Heart left ventricle (tissue), 13 donors: ENCODE data around the gene CPNE8.

ENCODE experiments used
- POLR2A ChIP-seq, 2 donors: fragments of 450-650 bp; IDR thresholded peaks; one replicate each; pipeline ENCODE4 v1.6.1; 2017; ENCODE audit warnings: antibody characterized with exemption in 2 of 2, mild to moderate bottlenecking in 2 of 2, moderate library complexity in 2 of 2
- TF ChIP-seq, protein P1 (sequence below), 12 donors: fragments of 200-600 bp; sonication (generic) in 4 of 12; IDR thresholded peaks; one replicate each; pipeline versions ENCODE4 v1.5.0 to v1.8.0; 2018 to 2022; ENCODE audit warnings: antibody characterized with exemption in 12 of 12, mild to moderate bottlenecking in 5 of 12
- donor health status: ischemic (EF 13 %, LVEDD 7.1; RV severe dilation, severe dysfunction).
- donor health status: DM: no; HTN: yes; CAD: no.
- donor health status: DM: no; HTN: no; CAD: no.
- donor health status: ischemic (EF 25% LVEDD 6.9; RV normal size, moderate dysfunction).
- donor health status: ischemic (EF 25% LVEDD 5.7; RV mildly dilated, moderate dysfunction).
- donor health status: ischemic (EF 35%, LVEDD 5.7; RV mildly dilated, moderate dysfunction).
- donor health status: nonischemic (EF 11% LVEDD 7.7; RV severe dilation, severe dysfunction).
- donor health status: DM: yes; HTN: yes; CAD: no.
- donor health status: PGD.
- donor health status: ischemic (EF 29% LVEDD 5.4; RV normal size, mild dysfunction).
- donor health status: nonischemic (EF 23%, LVEDD 6.1; RV moderate dilation, normal function).

DNA sequence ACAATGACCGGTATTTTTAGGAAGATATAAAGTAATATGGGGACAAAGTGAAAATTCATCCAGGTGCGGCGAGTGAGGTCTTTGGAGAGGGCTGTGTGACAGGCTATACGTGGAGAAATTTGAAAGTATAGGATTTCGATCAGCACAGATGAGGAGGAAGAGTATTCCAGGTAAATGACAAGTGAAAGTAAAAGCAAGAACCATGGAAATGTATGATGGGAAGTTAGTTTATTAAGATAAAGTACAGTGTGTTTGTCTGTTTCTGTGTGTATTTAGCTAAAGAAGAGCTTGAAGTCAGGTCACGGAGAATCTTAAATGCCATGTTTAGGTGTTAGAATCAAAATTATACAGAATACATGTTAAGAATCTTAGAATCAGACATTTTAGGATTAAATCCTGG lies 239.0 kb downstream of the CPNE8 start:
- TF ChIP-seq, protein P1, sequence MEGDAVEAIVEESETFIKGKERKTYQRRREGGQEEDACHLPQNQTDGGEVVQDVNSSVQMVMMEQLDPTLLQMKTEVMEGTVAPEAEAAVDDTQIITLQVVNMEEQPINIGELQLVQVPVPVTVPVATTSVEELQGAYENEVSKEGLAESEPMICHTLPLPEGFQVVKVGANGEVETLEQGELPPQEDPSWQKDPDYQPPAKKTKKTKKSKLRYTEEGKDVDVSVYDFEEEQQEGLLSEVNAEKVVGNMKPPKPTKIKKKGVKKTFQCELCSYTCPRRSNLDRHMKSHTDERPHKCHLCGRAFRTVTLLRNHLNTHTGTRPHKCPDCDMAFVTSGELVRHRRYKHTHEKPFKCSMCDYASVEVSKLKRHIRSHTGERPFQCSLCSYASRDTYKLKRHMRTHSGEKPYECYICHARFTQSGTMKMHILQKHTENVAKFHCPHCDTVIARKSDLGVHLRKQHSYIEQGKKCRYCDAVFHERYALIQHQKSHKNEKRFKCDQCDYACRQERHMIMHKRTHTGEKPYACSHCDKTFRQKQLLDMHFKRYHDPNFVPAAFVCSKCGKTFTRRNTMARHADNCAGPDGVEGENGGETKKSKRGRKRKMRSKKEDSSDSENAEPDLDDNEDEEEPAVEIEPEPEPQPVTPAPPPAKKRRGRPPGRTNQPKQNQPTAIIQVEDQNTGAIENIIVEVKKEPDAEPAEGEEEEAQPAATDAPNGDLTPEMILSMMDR (IDR thresholded peaks at IDR 0.05): no peak
- TF ChIP-seq POLR2A (IDR thresholded peaks at IDR 0.05): no peak
